Measurements from ENCODE around the gene FBXL17.

DNA sequence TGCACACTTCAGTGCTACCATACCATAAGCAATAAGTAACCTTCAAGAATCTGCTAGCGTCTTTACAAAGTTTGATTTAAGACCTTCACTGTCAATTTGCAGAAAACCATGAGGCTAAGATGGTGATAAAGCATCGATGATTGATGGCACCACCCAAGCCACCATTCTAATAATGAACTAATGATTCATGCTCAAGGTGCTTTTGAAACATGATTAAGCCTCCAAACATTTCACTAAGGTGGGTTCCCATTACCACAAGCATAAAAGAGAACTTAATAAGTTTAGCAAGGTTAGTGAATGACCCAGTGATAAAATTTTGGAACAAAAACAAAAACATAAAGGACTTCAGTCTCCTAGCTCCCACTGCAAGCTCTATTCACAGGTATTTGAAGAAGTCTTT, 214.7 kb downstream of the FBXL17 start:
- TF ChIP-seq CTCF (IDR thresholded peaks at IDR 0.05) (no peak), POLR2A (IDR thresholded peaks at IDR 0.05) (no peak)

Data from Peyer's patch (tissue), 4 donors.